ENCODE data around the gene CCDC9. TPM values are rescaled to one million over a fixed set of nuclear protein-coding genes. Genes with fewer than 3 reads are reported as not detected.

CCDC9 gene
- total and polyA plus RNA-seq, 2 of the 13 experiments (the other 11 are each of a cell fraction or from before 2014, with no cell fraction given), result 2.9 to 6.3 TPM

DNA sequence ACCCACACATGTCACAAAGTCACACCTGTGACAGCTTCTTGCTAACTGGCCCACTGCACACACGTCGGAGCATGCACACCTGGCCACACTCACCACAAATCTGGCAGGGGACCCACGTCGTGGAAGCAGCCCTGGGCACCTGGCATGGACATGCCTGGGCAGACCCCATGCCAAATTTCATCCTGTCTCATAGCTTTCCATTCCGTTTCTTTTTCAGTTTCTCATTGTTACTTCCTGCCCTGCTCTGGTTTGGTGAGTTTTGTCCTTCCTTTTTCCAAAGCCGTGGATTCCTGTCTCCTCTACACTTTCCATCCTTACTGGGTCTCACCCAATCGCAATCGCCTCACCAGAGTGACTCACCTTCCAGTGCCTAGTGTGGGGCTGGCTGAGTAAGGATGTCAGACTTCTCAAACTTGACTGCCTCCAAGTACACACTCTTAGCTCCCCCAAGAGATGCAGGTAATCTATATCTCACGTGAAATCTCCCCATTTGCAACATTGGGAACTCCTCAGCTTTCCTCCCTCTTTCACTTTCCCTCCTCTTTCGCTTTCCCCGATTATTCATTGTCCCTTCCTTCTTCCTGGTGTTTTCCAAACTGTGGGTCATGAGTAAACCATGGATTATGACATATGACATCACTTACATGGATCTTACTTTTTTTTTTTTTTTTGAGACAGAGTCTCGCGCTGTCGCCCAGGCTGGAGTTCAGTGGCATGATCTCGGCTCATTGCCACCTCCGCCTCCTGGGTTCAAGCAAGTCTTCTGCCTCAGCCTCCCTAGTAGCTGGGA is 23.7 kb upstream of the CCDC9 start:
- Histone ChIP-seq H3K4me2 (ENCODE audit: low read depth, low read length) (no peak overlapping the region), H3K79me2 (ENCODE audit: insufficient read depth, low read length) (peaks cover 21% of the 10 kb centered on the region), H3K36me3 (replicated peaks in 1 of 2; ENCODE audit: control insufficient read depth in 1 of 2, insufficient read depth in 2 of 2, low read length in 2 of 2) (no peaks in the 10 kb centered on the region), H3K4me3 (replicated peaks in 1 of 3; ENCODE audit: insufficient read depth in 1 of 3, low read depth in 2 of 3, low read length in 3 of 3) (no peak overlapping the region), H3K27me3 (ENCODE audit: control insufficient read depth in 1 of 2, insufficient read depth in 2 of 2, low read length in 2 of 2) (peaks cover 0 to 4% of the 10 kb centered on the region in 2 experiments; a peak in 1 of 5 replicates), H3K9me3 (ENCODE audit: low read length) (no peaks in the 10 kb centered on the region), H3K9ac (ENCODE audit: insufficient read depth, low read depth, low read length) (peak overlapping the region; percentile 30; the same call in 1 of the 2 replicates), H2AFZ (ENCODE audit: low read length) (no peak overlapping the region), H3K4me1 (ENCODE audit: insufficient read depth, low read length) (peaks cover 29% of the 10 kb centered on the region), H4K20me1 (ENCODE audit: insufficient read depth, low read length) (peaks cover 20% of the 10 kb centered on the region), H3K27ac (ENCODE audit: extremely low read length, insufficient read depth, low read length) (peak overlapping the region; percentile 40)
- TF ChIP-seq CBX2 (IDR thresholded peaks at IDR 0.05; ENCODE audit: low read depth, low read length), result no peak
- no peak for TF ChIP-seq CBX2 (CRISPR knock-in tag; IDR thresholded peaks at IDR 0.05; ENCODE audit: low read depth)
- TF ChIP-seq CREB1 (IDR thresholded peaks at IDR 0.05), result 0 out of 2 replicates have a peak, but pooled peaks have one; percentile 11
- no peak for TF ChIP-seq CREB1 (CRISPR knock-in tag; IDR thresholded peaks at IDR 0.05)
- peak; percentile 63 for TF ChIP-seq ATF7 (IDR thresholded peaks at IDR 0.05)
- no peak for TF ChIP-seq ATF7 (CRISPR knock-in tag; IDR thresholded peaks at IDR 0.05)
- TF ChIP-seq FOSL2 (CRISPR knock-in tag; IDR thresholded peaks at IDR 0.05), result peak; percentile 57
- TF ChIP-seq ZNF546 (CRISPR knock-in tag; conservative IDR thresholded peaks at IDR 0.05), result no peak
- TF ChIP-seq NRL (CRISPR knock-in tag; IDR thresholded peaks at IDR 0.05; ENCODE audit: borderline replicate concordance), result 0 out of 2 replicates have a peak, but pooled peaks have one; percentile 34
- intact Hi-C loops (cut with micrococcal nuclease; ENCODE audit: unreplicated experiment) (no loop called here), in situ Hi-C loops (cut with HindIII; ENCODE audit: extremely low pct_ligation_motif_present, low pct_unique_long_range_greater_than_20kb) (no loop called here)
- POLR2A ChIA-PET, result interaction anchor here (0.9 to 2.2 kb wide), 4 partner anchors 8 to 42 kb away, joined by 3 to 10 read pairs (median 4); partner anchors contain the start of gene CCDC9
- ATAC-seq, result no peak
- CTCF ChIA-PET (ENCODE audit: low intra/inter-chr PET ratio, low total read pairs), result no interaction called here
- 94% methylated on average over 14 of the region's 16 CpGs for WGBS (ENCODE audit: low lambda C conversion rate)
- no peak for DNase-seq (ENCODE audit: low spot score)
- no peak for FAIRE-seq
- no TSS peak for BruUV-seq (replicated peaks)
